Activated T-helper 1 cell treated with anti-CD3 and anti-CD28 coated beads, Interleukin-2, amount 50 U/mL, for 16 hours (primary cell): ENCODE data around the gene SCRN3.
"Not testable (repeated sequence)": the region's sequence is repeated elsewhere in the genome, so short reads cannot be mapped to it uniquely, and the experiment has no call there.

Experiments used
- DNase-seq, 2 donors: peaks; one replicate each; pipeline ENCODE4 v3.0.0-alpha.2; 2020; ENCODE audit warnings: low read depth in 1 of 2, low spot score in 1 of 2

SCRN3 gene

GRCh38 chr2:174400853-174401252 lies 5.3 kb downstream of the SCRN3 start:
- DNase-seq: no peak

- no peak for DNase-seq
Observed at GRCh38 chr2:174403628-174404027, 8.1 kb downstream of the SCRN3 start.

- DNase-seq: not testable (repeated sequence)
Observed at GRCh38 chr2:174410039-174410438, 14.5 kb downstream of the SCRN3 start.

- no peak for DNase-seq
Observed at GRCh38 chr2:174412256-174412655, 16.7 kb downstream of the SCRN3 start.

- no peak for DNase-seq
Observed at GRCh38 chr2:174428214-174428613, 32.7 kb downstream of the SCRN3 start.

GRCh38 chr2:174430066-174430465 lies 34.5 kb downstream of the SCRN3 start:
- no peak for DNase-seq

GRCh38 chr2:174431902-174432301 lies 36.4 kb downstream of the SCRN3 start:
- no peak for DNase-seq

- DNase-seq: no peak
Observed at GRCh38 chr2:174436351-174436750, 40.8 kb downstream of the SCRN3 start.

- no peak for DNase-seq
Observed at GRCh38 chr2:174438146-174438886, 42.8 kb downstream of the SCRN3 start.

- DNase-seq: no peak
Observed at GRCh38 chr2:174439323-174439722, 43.8 kb downstream of the SCRN3 start.

GRCh38 chr2:174439950-174440349 lies 44.4 kb downstream of the SCRN3 start:
- no peak for DNase-seq

- DNase-seq: no peak
Observed at GRCh38 chr2:174442546-174443510, 47.3 kb downstream of the SCRN3 start.

- DNase-seq: no peak
Observed at GRCh38 chr2:174444761-174445160, 49.2 kb downstream of the SCRN3 start.

GRCh38 chr2:174445248-174445647 lies 49.7 kb downstream of the SCRN3 start:
- no peak for DNase-seq

- DNase-seq: no peak
Observed at GRCh38 chr2:174446531-174446930, 51.0 kb downstream of the SCRN3 start.

GRCh38 chr2:174449033-174449432 lies 53.5 kb downstream of the SCRN3 start:
- DNase-seq: no peak

- no peak for DNase-seq
Observed at GRCh38 chr2:174450021-174450816, 54.7 kb downstream of the SCRN3 start.

- DNase-seq: no peak
Observed at GRCh38 chr2:174454566-174454965, 59.0 kb downstream of the SCRN3 start.

GRCh38 chr2:174461221-174461620 lies 65.7 kb downstream of the SCRN3 start:
- no peak for DNase-seq

GRCh38 chr2:174465327-174465726 lies 69.8 kb downstream of the SCRN3 start:
- DNase-seq: no peak

- no peak for DNase-seq
Observed at GRCh38 chr2:174473796-174474195, 78.3 kb downstream of the SCRN3 start.
